SK-N-SH treated with all-trans-retinoic acid at 6 μM for 48 hours (cell line): ENCODE measurements around the gene KRT39.

Experiments
- GLIS3 ChIP-seq: fragments of 250-450 bp; sonication (Bioruptor Pico); IDR thresholded peaks from 2 replicates; pipeline ENCODE4 v1.5.0; 2020; ENCODE audit warnings: mild to moderate bottlenecking, moderate library complexity
- ISL1 ChIP-seq: fragments of 250-450 bp; sonication (Bioruptor Pico); IDR thresholded peaks from 2 replicates; pipeline ENCODE4 v2.1.2; 2022; ENCODE audit warnings: mild to moderate bottlenecking, moderate library complexity
- PATZ1 ChIP-seq: fragments of 250-450 bp; sonication (Bioruptor Pico); IDR thresholded peaks from 2 replicates; pipeline ENCODE4 v1.8.0; 2020; ENCODE audit warnings: mild to moderate bottlenecking, moderate library complexity, borderline replicate concordance
- PPARA ChIP-seq: fragments of 250-450 bp; sonication (Bioruptor Pico); IDR thresholded peaks from 2 replicates; pipeline ENCODE4 v1.5.0; 2020; ENCODE audit warnings: mild to moderate bottlenecking, borderline replicate concordance
- TCF4 ChIP-seq: fragments of 250-450 bp; sonication (Bioruptor Pico); IDR thresholded peaks from 2 replicates; pipeline ENCODE4 v1.8.0; 2021; ENCODE audit warnings: mild to moderate bottlenecking, moderate library complexity, borderline replicate concordance
- ZFP30 ChIP-seq: fragments of 450-650 bp; formaldehyde crosslinking; IDR thresholded peaks from 2 replicates; pipeline ENCODE4 v1.5.0; 2022; ENCODE audit warnings: mild to moderate bottlenecking, moderate library complexity
- ZNF70 ChIP-seq: fragments of 450-650 bp; formaldehyde crosslinking; IDR thresholded peaks from 2 replicates; pipeline ENCODE4 v1.5.0; 2020; ENCODE audit warnings: mild to moderate bottlenecking, moderate library complexity

GRCh38 chr17:40947929-40948328 lies 18.8 kb downstream of the KRT39 start:
- no peak for TF ChIP-seq PATZ1 (CRISPR knock-in tag)
- no peak for TF ChIP-seq ZNF70
- no peak for TF ChIP-seq ZFP30 (CRISPR knock-in tag)
- TF ChIP-seq TCF4 (CRISPR knock-in tag) = no peak
- no peak for TF ChIP-seq ISL1 (CRISPR knock-in tag)
- TF ChIP-seq GLIS3 (CRISPR knock-in tag) = no peak
- no peak for TF ChIP-seq PPARA
